SK-N-SH (cell line): ENCODE data around the gene ASCC1. TPM values are rescaled to one million over a fixed set of nuclear protein-coding genes. Genes with fewer than 3 reads are reported as not detected.

Experiments
- CTCF ChIA-PET: fragments of 300-600, 350-600 bp; formaldehyde crosslinking; extraction: SDS; loops from one replicate; lab custom pipeline; 2021; lab: Yijun Ruan, JAX
- POLR2A ChIA-PET: fragments of 350-600 bp; sonication (Branson Sonifier 250); formaldehyde crosslinking; extraction: SDS; loops from one replicate; lab custom pipeline; 2020; ENCODE audit warnings: antibody characterized with exemption, inconsistent platforms; lab: Yijun Ruan, JAX
- DNase-seq: peaks from one replicate; pipeline ENCODE4 v3.0.0; 2012
- H2AFZ ChIP-seq: fragments of 200-600 bp; sonication (generic); 2 replicates; pipeline ENCODE4 v1.8.1; 2016; ENCODE audit warnings: antibody characterized with exemption, mild to moderate bottlenecking, low read depth
- H3F3A ChIP-seq: fragments of 200-600 bp; sonication (generic); replicated peaks from 2 replicates; pipeline ENCODE3; 2016; ENCODE audit warnings: antibody characterized with exemption, mild to moderate bottlenecking; ENCODE audit not compliant: insufficient read depth
- H3K27ac ChIP-seq, 2 experiments: fragments of 200-500 bp in 1 of 2; fragments of 200-600 bp in 1 of 2; sonication (Bioruptor generic) in 1 of 2; sonication (generic), shearing (Covaris generic) in 1 of 2; 2 replicates each; pipeline versions ENCODE4 v1.5.1 to v1.6.1; 2014 to 2016; ENCODE audit warnings: low read depth in 2 of 2, inconsistent platforms in 1 of 2, low read length in 1 of 2, mild to moderate bottlenecking in 1 of 2, mixed read lengths in 1 of 2
- H3K27me3 ChIP-seq: fragments of 200-600 bp; sonication (generic), shearing (Covaris generic); 2 replicates; pipeline ENCODE4 v1.6.1; 2016; ENCODE audit warnings: mixed run types; ENCODE audit not compliant: insufficient read depth
- H3K36me3 ChIP-seq, 2 experiments: fragments of 200-500 bp in 1 of 2; fragments of 200-600 bp in 1 of 2; sonication (Bioruptor generic) in 1 of 2; sonication (generic) in 1 of 2; replicated peaks in 1 of 2; 2 replicates each; pipeline versions ENCODE3 to v1.5.1; 2014 to 2016; ENCODE audit warnings: low read length in 1 of 2, mild to moderate bottlenecking in 1 of 2; ENCODE audit not compliant: insufficient read depth in 2 of 2, control insufficient read depth in 1 of 2
- H3K4me1 ChIP-seq, 2 experiments: fragments of 200-500 bp in 1 of 2; fragments of 200-600 bp in 1 of 2; sonication (Bioruptor generic) in 1 of 2; sonication (generic), shearing (Covaris generic) in 1 of 2; 2 replicates each; pipeline versions ENCODE4 v1.5.1 to v1.6.1; 2014 to 2016; ENCODE audit warnings: low read depth in 1 of 2, low read length in 1 of 2, mixed run types in 1 of 2; ENCODE audit not compliant: insufficient read depth in 2 of 2, control insufficient read depth in 1 of 2
- H3K4me2 ChIP-seq: fragments of 200-600 bp; sonication (generic), shearing (Covaris generic); 2 replicates; pipeline ENCODE4 v1.6.1; 2017; ENCODE audit warnings: mixed run types
- H3K4me3 ChIP-seq, 2 experiments: fragments of 200-500 bp in 1 of 2; fragments of 200-600 bp in 1 of 2; sonication (Bioruptor generic) in 1 of 2; sonication (generic), shearing (Covaris generic) in 1 of 2; 2 replicates each; pipeline versions ENCODE4 v1.5.1 to v1.8.1; 2014 to 2016; ENCODE audit warnings: low read depth in 2 of 2, inconsistent platforms in 1 of 2, low read length in 1 of 2, mild to moderate bottlenecking in 1 of 2, mixed read lengths in 1 of 2, moderate library complexity in 1 of 2
- H3K79me2 ChIP-seq: fragments of 200-600 bp; sonication (generic); 2 replicates; pipeline ENCODE4 v1.8.1; 2017; ENCODE audit warnings: mild to moderate bottlenecking; ENCODE audit not compliant: insufficient read depth
- H3K9ac ChIP-seq: fragments of 200-600 bp; sonication (generic); 2 replicates; pipeline ENCODE4 v1.6.1; 2017; ENCODE audit warnings: mixed run types
- H3K9me2 ChIP-seq: fragments of 200-600 bp; sonication (generic); 2 replicates; pipeline ENCODE4 v1.6.1; 2017; ENCODE audit warnings: mixed run types
- H3K9me3 ChIP-seq: fragments of 200-600 bp; sonication (generic); 2 replicates; pipeline ENCODE4 v1.6.1; 2017; ENCODE audit warnings: mixed run types, mild to moderate bottlenecking, moderate library complexity
- H4K20me1 ChIP-seq: fragments of 200-600 bp; sonication (generic); 2 replicates; pipeline ENCODE4 v1.6.1; 2017; ENCODE audit warnings: mild to moderate bottlenecking, mixed run types; ENCODE audit not compliant: insufficient read depth
- CHD2 ChIP-seq: fragments of 150-350 bp; IDR thresholded peaks from 2 replicates; pipeline ENCODE4 v1.6.1; 2018; ENCODE audit warnings: low read length; ENCODE audit not compliant: partially characterized antibody
- CTCF ChIP-seq: fragments of 200-600 bp; sonication (generic); IDR thresholded peaks from 2 replicates; pipeline ENCODE4 v1.6.1; 2017; ENCODE audit warnings: antibody characterized with exemption, mild to moderate bottlenecking, moderate library complexity
- FOSL2 ChIP-seq: IDR thresholded peaks from 2 replicates; pipeline ENCODE4 v1.4.0; 2012; ENCODE audit warnings: low read depth, mild to moderate bottlenecking, moderate library complexity, borderline replicate concordance
- FOXJ3 ChIP-seq: sonication (generic); formaldehyde crosslinking; IDR thresholded peaks from 2 replicates; pipeline ENCODE4 v1.5.1; 2020; ENCODE audit warnings: mild to moderate bottlenecking, missing genetic modification reagents
- GATA2 ChIP-seq: sonication (generic); formaldehyde crosslinking; IDR thresholded peaks from 2 replicates; pipeline ENCODE4 v1.5.0; 2020; ENCODE audit warnings: mild to moderate bottlenecking, missing genetic modification reagents
- IRF3 ChIP-seq: fragments of 150-350 bp; IDR thresholded peaks from 2 replicates; pipeline ENCODE4 v1.6.1; 2016; ENCODE audit warnings: mild to moderate bottlenecking, low read depth, low read length
- JUND ChIP-seq: IDR thresholded peaks from 2 replicates; pipeline ENCODE4 v1.4.0; 2012
- MAX ChIP-seq: IDR thresholded peaks from 2 replicates; pipeline ENCODE4 v1.4.0; 2012; ENCODE audit warnings: low read depth
- NFIC ChIP-seq: IDR thresholded peaks from 2 replicates; pipeline ENCODE4 v1.4.0; 2012; ENCODE audit warnings: borderline replicate concordance
- POLR2AphosphoS5 ChIP-seq: IDR thresholded peaks from 2 replicates; pipeline ENCODE4 v1.6.1; 2012; ENCODE audit warnings: low read depth, low read length
- RAD21 ChIP-seq: IDR thresholded peaks from 2 replicates; pipeline ENCODE4 v1.6.1; 2012; ENCODE audit warnings: mild to moderate bottlenecking, low read length
- SMC3 ChIP-seq: IDR thresholded peaks from 2 replicates; pipeline ENCODE4 v1.6.1; 2012; ENCODE audit warnings: low read depth, low read length, improper control_type of control experiment
- USF1 ChIP-seq: IDR thresholded peaks from 2 replicates; pipeline ENCODE4 v1.4.0; 2012; ENCODE audit warnings: low read depth, borderline replicate concordance
- ZBTB33 ChIP-seq: IDR thresholded peaks from 2 replicates; pipeline ENCODE4 v1.4.0; 2012; ENCODE audit warnings: low read depth, borderline replicate concordance
- polyA plus RNA-seq, 3 experiments: library from polyadenylated mRNA; depleted of rRNA; stranded (reverse); fragments of >200 nt; gene quantifications; 2 replicates each; pipeline ENCODE4 v1.2.3, GENCODE V29; 2012

The ASCC1 gene
- polyA plus RNA-seq, 1 of the 3 experiments (the other 2 are of a cell fraction) = 15.0 TPM

- no peak for TF ChIP-seq ZBTB33
- no peak for TF ChIP-seq FOSL2
- TF ChIP-seq GATA2 (CRISPR knock-in tag) = no peak
- no peak for TF ChIP-seq SMC3
- TF ChIP-seq IRF3 = no peak
Measured at GRCh38 chr10:72134785-72135767, 81.0 kb downstream of the ASCC1 start (continued).

GRCh38 chr10:72133517-72133916 is 82.6 kb downstream of the ASCC1 start:
- H3K27ac ChIP-seq = peak overlapping the region in 1 of 2 experiments; percentile 2; a peak in 1 of 4 replicates
- H3K79me2 ChIP-seq = no peaks in the 10 kb centered on the region
- no peaks in the 10 kb centered on the region for H3K9me2 ChIP-seq
- no peaks in the 10 kb centered on the region for H3K27me3 ChIP-seq
- no peak for DNase-seq
- H2AFZ ChIP-seq = no peak overlapping the region
- H4K20me1 ChIP-seq = no peaks in the 10 kb centered on the region
- H3K9ac ChIP-seq = no peak overlapping the region
- no peak overlapping the region for H3K4me3 ChIP-seq
- H3F3A ChIP-seq = peaks cover 7% of the 10 kb centered on the region
- peak overlapping the region; percentile 0; the same call in 1 of the 2 replicates for H3K4me2 ChIP-seq
- H3K4me1 ChIP-seq = no peaks in the 10 kb centered on the region
- H3K36me3 ChIP-seq = peaks cover 0 to 7% of the 10 kb centered on the region in 2 experiments
- TF ChIP-seq FOXJ3 (CRISPR knock-in tag) (no peak), USF1 (no peak), GATA2 (CRISPR knock-in tag) (no peak), POLR2AphosphoS5 (no peak), CTCF (no peak), NFIC (no peak), JUND (0 out of 2 replicates have a peak, but pooled peaks have one; percentile 35), CHD2 (no peak), RAD21 (no peak), MAX (no peak), ZBTB33 (no peak), FOSL2 (peak; percentile 25; the same call in 1 of the 2 replicates)
- H3K9me3 ChIP-seq = no peaks in the 10 kb centered on the region
- POLR2A ChIA-PET = no interaction called here
- CTCF ChIA-PET = interaction anchor here (0.9 to 1.8 kb wide), 4 partner anchors 11 to 89 kb away, joined by 3 to 6 read pairs (median 3); no protein-coding TSS in a partner anchor
